NCI-H2081 (cell line): ENCODE results near the gene KCNN3.

Experiments
- DNase-seq, 2 experiments: peaks; one replicate each; lab custom pipeline; 2025; lab: John Stamatoyannopoulos, UW

KCNN3 gene

GRCh38 chr1:154748405-154748775 lies 121.7 kb downstream of the KCNN3 start:
- no peak for DNase-seq

- DNase-seq, result no peak
Observed at GRCh38 chr1:154747740-154748404, 122.2 kb downstream of the KCNN3 start.

- DNase-seq, result no peak
Observed at GRCh38 chr1:154747380-154747739, 122.7 kb downstream of the KCNN3 start.

- no peak for DNase-seq
Observed at GRCh38 chr1:154746622-154747299, 123.3 kb downstream of the KCNN3 start.

GRCh38 chr1:154745750-154746425 lies 124.2 kb downstream of the KCNN3 start:
- DNase-seq, result no peak

GRCh38 chr1:154745286-154745731 lies 124.8 kb downstream of the KCNN3 start:
- DNase-seq, result no peak

- no peak for DNase-seq
Observed at GRCh38 chr1:154744352-154745035, 125.6 kb downstream of the KCNN3 start.

GRCh38 chr1:154743526-154744036 lies 126.5 kb downstream of the KCNN3 start:
- no peak for DNase-seq

- no peak for DNase-seq
Observed at GRCh38 chr1:154742606-154743005, 127.5 kb downstream of the KCNN3 start.

GRCh38 chr1:154741741-154742495 lies 128.2 kb downstream of the KCNN3 start:
- no peak for DNase-seq

- DNase-seq, result no peak
Observed at GRCh38 chr1:154741327-154741726, 128.8 kb downstream of the KCNN3 start.

GRCh38 chr1:154739654-154740053 lies 130.4 kb downstream of the KCNN3 start:
- DNase-seq, result no peak

GRCh38 chr1:154736841-154737240 lies 133.2 kb downstream of the KCNN3 start:
- no peak for DNase-seq

GRCh38 chr1:154735804-154736168 lies 134.3 kb downstream of the KCNN3 start:
- no peak for DNase-seq

- DNase-seq, result no peak
Observed at GRCh38 chr1:154735061-154735803, 134.8 kb downstream of the KCNN3 start.

- no peak for DNase-seq
Observed at GRCh38 chr1:154733621-154734020, 136.5 kb downstream of the KCNN3 start.

GRCh38 chr1:154730986-154731489 lies 139.0 kb downstream of the KCNN3 start:
- peak in 1 of 2 experiments; percentile 48 for DNase-seq

GRCh38 chr1:154730259-154730658 lies 139.8 kb downstream of the KCNN3 start:
- peak; percentile 84 to 92 for DNase-seq

GRCh38 chr1:154729577-154729976 lies 140.5 kb downstream of the KCNN3 start:
- DNase-seq, result no peak

- DNase-seq, result no peak
Observed at GRCh38 chr1:154729031-154729442, 141.0 kb downstream of the KCNN3 start.
